Measurements from ENCODE around the gene SMIM10L2A. TPM values are rescaled to one million over a fixed set of nuclear protein-coding genes. Genes with fewer than 3 reads are reported as not detected.

The SMIM10L2A gene
- total RNA-seq, 1 experiment from 2014 or later = not detected

DNA sequence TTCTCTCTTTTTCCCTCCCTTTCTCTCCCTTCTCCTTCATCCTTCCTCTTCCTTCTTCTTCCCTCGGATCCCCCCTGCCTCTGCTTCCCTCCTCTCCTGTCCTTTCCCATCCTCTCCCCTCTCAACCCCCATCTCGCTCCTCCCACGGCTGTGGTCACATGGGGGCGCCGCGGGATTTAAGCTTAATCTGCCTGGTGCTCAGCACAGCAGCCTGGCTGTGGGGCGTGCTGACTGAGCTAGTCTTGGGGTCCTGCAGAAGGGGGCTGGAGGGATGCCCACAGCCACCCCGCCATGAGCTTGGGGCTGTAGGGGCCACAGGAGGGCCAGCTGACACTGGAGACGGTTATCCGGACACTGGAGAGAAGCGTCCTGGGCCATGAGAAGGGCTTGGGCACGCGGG, 10.7 kb downstream of the SMIM10L2A start:
- Histone ChIP-seq H3K36me3 (no peaks in the 10 kb centered on the region), H3K27ac (no peak overlapping the region), H3K4me1 (replicated peaks) (no peaks in the 10 kb centered on the region), H3K4me3 (no peak overlapping the region), H3K9me3 (replicated peaks) (no peaks in the 10 kb centered on the region), H3K27me3 (replicated peaks) (no peaks in the 10 kb centered on the region)
- no peak for DNase-seq (ENCODE audit: low read depth in 1 of 2, low spot score in 2 of 2)

DNA sequence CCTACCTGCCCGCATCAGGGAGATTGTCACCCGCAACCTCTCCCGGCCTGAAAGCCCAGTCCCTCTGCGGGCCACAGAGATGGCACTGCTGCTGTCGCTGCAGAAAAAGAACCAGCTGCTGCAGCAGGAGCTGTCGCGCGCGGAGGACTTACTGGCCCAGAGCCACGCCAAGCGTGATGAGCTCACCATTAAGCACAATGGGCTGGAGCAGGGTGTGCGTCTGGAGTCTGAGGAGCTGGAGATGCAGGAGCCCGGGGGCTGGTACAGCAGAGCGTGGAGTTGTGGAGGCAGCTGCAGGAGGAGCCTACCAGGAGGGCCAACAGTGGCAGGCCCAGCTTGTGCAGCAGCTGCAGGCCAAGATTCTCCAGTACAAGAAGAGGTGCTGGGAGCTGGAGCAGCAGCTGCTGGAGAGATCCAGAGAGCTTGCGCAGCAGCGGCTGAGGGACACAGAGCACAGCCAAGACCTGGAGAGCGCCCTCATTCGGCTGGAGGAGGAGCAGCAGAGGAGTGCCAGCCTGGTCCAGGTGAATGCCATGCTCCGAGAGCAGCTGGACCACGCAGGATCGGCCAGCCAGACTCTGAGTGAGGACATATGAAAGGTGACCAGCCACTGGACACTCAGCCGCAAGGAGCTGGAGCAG, 11.3 kb downstream of the SMIM10L2A start:
- no peaks in the 10 kb centered on the region for H3K9me3 ChIP-seq (replicated peaks)
- no peaks in the 10 kb centered on the region for H3K4me1 ChIP-seq (replicated peaks)
- no peaks in the 10 kb centered on the region for H3K36me3 ChIP-seq
- H3K27ac ChIP-seq = no peak overlapping the region
- no peaks in the 10 kb centered on the region for H3K27me3 ChIP-seq (replicated peaks)
- DNase-seq (ENCODE audit: low read depth in 1 of 2, low spot score in 2 of 2) = no peak
- H3K4me3 ChIP-seq = no peak overlapping the region

DNA sequence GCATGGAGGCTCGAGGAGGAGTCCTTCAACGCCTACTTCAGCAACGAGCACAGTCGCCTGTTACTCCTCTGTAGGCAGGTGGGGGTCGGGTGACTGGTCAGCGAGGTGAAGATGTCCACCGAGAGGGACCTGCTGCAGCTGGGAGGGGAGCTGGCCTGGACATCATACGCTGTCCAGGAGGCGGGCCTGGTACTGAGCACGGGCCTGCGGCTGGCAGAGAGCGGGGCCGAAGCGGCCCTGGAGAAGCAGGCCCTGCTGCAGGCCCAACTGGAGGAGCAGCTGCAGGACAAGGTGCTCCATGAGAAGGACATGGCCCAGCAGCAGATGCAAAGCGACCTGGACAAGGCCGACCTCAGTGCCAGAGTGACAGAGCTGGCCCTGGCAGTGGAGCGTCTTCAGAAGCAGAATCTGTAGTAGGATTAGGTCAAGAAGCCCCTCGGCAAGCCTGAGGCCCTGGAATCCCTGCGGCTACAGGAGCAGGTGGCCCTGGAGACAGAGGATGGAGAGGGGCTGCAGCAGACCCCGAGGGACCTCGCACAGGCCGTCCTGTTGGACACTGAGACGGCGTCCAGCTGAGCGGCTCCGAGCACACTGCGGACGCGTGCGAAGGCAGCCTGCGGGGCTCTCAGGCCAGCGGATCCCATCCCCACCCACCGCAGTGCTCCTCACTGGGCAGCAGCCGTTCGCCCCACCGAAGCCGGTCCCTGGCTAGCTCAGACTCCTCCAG, 11.9 kb downstream of the SMIM10L2A start:
- H3K9me3 ChIP-seq (replicated peaks) = no peaks in the 10 kb centered on the region
- H3K4me1 ChIP-seq (replicated peaks) = no peaks in the 10 kb centered on the region
- H3K36me3 ChIP-seq = no peaks in the 10 kb centered on the region
- H3K4me3 ChIP-seq = no peak overlapping the region
- DNase-seq (ENCODE audit: low read depth in 1 of 2, low spot score in 2 of 2) = no peak
- H3K27me3 ChIP-seq (replicated peaks) = no peaks in the 10 kb centered on the region
- no peak overlapping the region for H3K27ac ChIP-seq

DNA sequence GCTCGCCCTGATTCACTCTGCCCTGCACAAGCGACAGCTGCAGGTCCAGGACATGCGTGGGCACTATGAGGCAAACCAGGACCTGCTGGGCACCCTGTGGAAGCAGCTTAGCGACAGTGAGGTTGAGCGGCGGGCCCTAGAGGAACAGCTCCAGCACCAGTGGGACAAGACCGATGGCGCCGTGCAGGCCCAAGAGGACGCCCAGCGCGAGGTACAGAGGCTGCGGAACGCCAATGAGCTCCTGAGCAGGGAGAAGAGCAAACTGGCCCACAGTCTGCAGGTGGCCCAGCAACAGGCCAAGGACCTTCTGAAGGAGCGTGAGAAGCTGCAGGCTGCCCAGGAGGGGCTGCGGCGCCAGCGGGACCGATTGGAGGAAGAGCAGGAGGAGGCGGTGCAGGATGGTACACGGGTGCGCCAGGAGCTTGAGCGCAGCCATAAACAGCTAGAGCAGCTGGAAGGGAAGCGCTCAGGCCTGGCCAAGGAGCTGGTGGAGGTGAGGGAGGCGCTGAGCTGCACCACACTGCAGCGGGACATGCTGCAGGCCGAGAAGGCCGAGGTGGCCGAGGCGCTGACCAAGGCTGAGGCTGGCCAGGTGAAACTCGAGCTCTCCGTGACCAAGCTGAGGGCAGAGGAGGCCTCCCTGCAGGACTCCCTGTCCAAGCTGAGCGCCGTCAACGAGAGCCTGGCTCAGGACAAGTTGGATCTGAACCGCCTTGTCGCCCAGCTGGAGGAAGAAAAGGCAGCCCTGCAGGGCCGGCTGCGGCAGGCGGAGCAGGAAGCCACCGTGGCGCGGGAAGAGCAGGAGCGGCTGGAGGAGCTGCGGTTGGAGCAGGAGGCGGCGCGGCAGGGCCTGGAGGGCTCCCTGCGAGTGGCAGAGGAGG, 12.8 kb downstream of the SMIM10L2A start:
- no peak for DNase-seq (ENCODE audit: low read depth in 1 of 2, low spot score in 2 of 2)
- H3K9me3 ChIP-seq (replicated peaks) = no peaks in the 10 kb centered on the region
- no peak overlapping the region for H3K4me3 ChIP-seq
- H3K27ac ChIP-seq = no peak overlapping the region
- H3K4me1 ChIP-seq (replicated peaks) = no peaks in the 10 kb centered on the region
- H3K27me3 ChIP-seq (replicated peaks) = no peaks in the 10 kb centered on the region
- H3K36me3 ChIP-seq = no peaks in the 10 kb centered on the region

DNA sequence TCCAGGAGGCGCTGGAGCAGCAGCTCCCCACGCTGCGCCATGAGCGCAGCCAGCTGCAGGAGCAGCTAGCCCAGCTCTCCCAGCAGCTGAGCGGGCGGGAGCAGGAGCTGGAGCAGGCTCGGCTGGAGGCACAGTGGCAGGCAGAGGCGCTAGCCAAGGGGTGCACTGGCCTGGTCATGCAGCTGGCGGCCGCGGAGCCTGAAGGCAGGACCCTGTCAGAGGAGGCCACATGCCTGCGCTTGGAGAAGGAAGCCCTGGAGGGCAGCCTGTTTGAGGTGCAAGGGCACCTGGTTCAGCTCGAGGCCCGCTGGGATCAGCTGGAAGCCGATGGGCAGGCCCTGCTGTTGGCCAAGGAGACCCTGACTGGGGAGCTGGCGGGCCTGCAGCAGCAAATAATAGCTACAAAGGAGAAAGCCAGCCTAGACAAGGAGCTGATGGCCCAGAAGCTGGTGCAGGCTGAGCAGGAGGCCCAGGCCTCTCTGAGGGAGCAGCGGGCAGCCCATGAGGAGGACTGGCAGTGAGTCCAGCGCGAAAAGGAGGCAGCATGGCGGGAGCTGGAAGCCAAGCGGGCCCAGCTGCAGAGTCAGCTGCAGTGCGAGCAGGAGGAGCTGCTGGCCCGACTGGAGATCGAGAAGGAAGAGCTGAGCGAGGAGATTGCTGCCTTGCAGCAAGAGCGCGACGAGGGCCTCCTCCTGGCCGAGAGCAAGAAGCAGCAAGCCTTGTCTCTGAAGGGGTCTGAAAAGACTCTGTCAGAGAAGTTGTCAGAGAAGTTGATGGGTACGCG, 13.6 kb downstream of the SMIM10L2A start:
- Histone ChIP-seq H3K27ac (no peak overlapping the region), H3K27me3 (replicated peaks) (no peaks in the 10 kb centered on the region), H3K4me1 (replicated peaks) (no peaks in the 10 kb centered on the region), H3K36me3 (no peaks in the 10 kb centered on the region), H3K9me3 (replicated peaks) (no peaks in the 10 kb centered on the region), H3K4me3 (no peak overlapping the region)
- no peak for DNase-seq (ENCODE audit: low read depth in 1 of 2, low spot score in 2 of 2)

DNA sequence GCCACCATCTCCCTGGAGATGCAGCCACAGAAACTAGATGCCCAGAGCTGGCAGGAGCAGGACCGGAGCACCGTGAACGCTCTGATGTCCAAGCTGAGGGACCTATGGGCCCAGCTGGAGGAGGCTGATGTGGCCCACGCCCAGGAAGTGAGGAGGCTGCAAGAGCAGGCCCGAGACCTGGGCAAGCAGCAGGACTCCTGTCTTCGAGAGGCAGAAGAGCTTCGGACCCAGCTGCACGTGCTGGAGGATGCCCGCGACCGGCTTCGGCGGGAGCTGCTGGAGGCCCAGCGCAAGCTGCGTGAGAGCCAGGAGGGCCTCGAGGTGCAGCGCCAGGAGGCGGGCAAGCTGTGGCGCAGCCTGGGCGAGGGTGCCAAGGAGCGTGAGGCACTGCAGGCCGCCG, 14.2 kb downstream of the SMIM10L2A start:
- no peak for DNase-seq (ENCODE audit: low read depth in 1 of 2, low spot score in 2 of 2)
- Histone ChIP-seq H3K27me3 (replicated peaks) (no peaks in the 10 kb centered on the region), H3K36me3 (no peaks in the 10 kb centered on the region), H3K27ac (no peak overlapping the region), H3K4me1 (replicated peaks) (no peaks in the 10 kb centered on the region), H3K9me3 (replicated peaks) (no peaks in the 10 kb centered on the region), H3K4me3 (no peak overlapping the region)

DNA sequence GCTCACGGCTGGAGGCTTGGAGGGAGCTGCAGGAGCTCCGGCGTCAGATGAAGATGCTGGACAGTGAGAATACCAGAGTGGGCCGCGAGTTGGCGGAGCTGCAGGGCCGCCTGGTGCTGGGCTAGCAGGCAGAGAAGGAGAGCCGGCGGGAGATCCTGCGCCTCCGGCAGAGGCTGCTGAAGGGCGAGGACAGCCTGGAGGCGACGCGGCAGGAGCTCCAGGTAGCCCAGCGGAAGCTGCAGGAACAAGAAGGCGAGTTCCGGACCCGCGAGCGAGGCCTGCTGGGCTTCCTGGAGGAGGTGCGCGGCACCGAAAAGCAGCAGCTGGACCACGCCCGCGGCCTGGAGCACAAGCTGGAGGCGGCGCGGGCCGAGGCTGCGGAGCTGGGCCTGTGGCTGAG, 14.7 kb downstream of the SMIM10L2A start:
- Histone ChIP-seq H3K27ac (no peak overlapping the region), H3K36me3 (no peaks in the 10 kb centered on the region), H3K4me3 (no peak overlapping the region), H3K9me3 (replicated peaks) (no peaks in the 10 kb centered on the region), H3K4me1 (replicated peaks) (no peaks in the 10 kb centered on the region), H3K27me3 (replicated peaks) (no peaks in the 10 kb centered on the region)
- DNase-seq (ENCODE audit: low read depth in 1 of 2, low spot score in 2 of 2) = no peak

DNA sequence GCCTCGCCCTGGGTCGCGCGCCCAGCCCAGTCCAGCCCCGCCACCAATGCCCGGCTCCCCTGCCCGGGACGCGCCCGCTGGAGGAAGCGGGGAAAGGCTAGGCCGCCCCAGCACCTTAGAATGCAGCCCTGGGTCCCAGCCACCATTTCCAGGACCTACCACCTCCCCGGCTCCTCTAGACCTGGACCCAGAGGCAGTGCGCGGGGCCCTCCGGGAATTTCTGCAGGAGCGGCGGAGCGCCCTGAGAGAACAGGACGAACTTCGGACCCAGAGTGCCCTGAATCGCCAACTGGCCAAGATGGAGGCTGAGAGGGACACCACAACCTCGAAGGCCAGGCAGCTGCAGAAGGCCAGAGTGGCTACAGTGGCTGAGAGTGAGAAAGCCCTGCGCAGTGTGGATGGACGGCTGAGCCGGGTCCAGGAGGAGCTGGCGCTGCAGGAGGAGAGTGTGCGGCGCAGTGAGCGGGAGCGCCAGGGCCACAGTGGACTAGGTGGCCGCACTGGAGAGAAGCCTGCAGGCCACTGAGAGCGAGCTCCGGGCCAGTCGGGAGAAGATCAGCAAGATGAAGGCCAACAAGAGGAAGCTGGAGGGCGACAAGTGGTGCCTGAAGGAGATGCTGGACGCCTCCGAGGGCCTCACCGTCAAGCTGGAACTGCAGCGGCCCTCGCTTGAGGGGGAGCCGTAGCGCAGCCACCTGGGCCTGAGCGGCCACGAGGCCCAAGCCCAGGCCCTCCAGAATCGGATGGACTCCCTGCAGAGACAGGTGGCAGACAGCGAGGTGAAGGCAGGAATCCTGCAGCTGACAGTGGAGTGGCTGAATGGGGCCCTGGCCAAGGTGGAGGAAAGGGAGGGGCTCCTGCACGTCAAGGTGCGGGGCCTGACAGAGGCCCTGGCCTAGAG, 15.5 kb downstream of the SMIM10L2A start:
- DNase-seq (ENCODE audit: low read depth in 1 of 2, low spot score in 2 of 2) = no peak
- Histone ChIP-seq H3K4me1 (replicated peaks) (no peaks in the 10 kb centered on the region), H3K4me3 (no peak overlapping the region), H3K27me3 (replicated peaks) (no peaks in the 10 kb centered on the region), H3K9me3 (replicated peaks) (no peaks in the 10 kb centered on the region), H3K27ac (no peak overlapping the region), H3K36me3 (no peaks in the 10 kb centered on the region)

DNA sequence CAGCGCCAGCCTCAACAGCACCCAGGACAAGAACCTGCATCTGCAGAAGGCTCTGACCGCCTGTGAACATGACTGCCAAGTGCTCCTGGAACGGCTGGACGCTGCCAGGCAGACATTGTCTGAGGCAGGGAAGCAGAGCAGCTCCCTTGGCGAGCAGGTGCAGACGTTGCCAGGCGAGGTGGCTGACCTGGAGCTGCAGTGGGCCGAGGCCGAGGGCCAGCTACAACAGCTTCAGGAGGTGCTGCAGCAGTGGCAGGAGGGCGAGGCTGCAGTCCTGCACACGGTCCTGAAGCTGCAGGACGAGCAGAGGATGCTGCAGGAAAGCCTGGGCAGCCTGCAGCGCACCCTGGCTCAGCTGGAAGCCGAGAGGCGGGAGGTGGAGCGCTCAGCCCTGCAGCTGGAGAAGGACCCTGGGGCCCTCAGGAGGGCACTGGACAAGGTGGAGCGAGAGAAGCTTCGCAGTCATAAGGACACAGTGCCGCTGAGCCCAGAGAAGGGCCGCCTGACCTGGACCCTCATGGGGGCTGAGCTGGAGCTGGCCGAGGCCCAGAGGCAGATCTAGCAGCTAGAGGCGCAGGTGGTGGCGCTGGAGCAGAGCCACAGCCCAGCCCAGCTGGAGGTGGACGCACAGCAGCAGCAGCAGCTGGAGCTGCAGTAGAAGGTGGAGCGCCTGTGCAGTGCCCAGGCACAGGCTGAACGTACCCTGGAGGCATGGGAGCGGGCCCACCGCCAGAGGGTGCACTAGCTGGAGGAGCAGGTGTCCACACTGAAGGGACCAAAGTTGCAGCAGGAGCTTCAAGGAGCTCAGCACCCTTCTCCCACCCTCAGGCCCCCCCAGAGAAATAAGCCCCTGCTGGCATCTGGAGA, 16.4 kb downstream of the SMIM10L2A start:
- no peak overlapping the region for H3K27ac ChIP-seq
- DNase-seq (ENCODE audit: low read depth in 1 of 2, low spot score in 2 of 2) = no peak
- no peaks in the 10 kb centered on the region for H3K4me1 ChIP-seq (replicated peaks)

DNA sequence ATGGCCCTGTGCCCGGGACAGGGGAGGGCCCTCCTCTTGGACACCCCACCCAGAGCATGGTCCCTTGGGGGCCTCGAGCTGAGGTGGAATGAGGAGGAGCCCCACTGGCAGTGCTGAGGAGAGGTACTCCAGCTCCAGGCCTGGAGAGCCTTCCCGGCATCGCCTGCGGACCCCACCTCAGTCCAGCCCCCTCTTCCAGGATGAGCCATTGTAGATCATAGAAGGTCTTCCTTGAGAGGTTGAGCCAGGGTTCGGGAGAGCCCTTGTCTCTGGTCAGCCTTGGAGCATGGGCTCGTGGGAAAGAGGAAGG, 16.9 kb downstream of the SMIM10L2A start:
- no peaks in the 10 kb centered on the region for H3K9me3 ChIP-seq (replicated peaks)
- no peaks in the 10 kb centered on the region for H3K36me3 ChIP-seq
- no peaks in the 10 kb centered on the region for H3K27me3 ChIP-seq (replicated peaks)
- DNase-seq (ENCODE audit: low read depth in 1 of 2, low spot score in 2 of 2) = no peak
- H3K27ac ChIP-seq = no peak overlapping the region
- no peaks in the 10 kb centered on the region for H3K4me1 ChIP-seq (replicated peaks)
- no peak overlapping the region for H3K4me3 ChIP-seq

More for the DNA sequence above, 16.4 kb downstream of the SMIM10L2A start:
- no peak overlapping the region for H3K4me3 ChIP-seq
- H3K27me3 ChIP-seq (replicated peaks) = no peaks in the 10 kb centered on the region
- no peaks in the 10 kb centered on the region for H3K9me3 ChIP-seq (replicated peaks)
- H3K36me3 ChIP-seq = no peaks in the 10 kb centered on the region

DNA sequence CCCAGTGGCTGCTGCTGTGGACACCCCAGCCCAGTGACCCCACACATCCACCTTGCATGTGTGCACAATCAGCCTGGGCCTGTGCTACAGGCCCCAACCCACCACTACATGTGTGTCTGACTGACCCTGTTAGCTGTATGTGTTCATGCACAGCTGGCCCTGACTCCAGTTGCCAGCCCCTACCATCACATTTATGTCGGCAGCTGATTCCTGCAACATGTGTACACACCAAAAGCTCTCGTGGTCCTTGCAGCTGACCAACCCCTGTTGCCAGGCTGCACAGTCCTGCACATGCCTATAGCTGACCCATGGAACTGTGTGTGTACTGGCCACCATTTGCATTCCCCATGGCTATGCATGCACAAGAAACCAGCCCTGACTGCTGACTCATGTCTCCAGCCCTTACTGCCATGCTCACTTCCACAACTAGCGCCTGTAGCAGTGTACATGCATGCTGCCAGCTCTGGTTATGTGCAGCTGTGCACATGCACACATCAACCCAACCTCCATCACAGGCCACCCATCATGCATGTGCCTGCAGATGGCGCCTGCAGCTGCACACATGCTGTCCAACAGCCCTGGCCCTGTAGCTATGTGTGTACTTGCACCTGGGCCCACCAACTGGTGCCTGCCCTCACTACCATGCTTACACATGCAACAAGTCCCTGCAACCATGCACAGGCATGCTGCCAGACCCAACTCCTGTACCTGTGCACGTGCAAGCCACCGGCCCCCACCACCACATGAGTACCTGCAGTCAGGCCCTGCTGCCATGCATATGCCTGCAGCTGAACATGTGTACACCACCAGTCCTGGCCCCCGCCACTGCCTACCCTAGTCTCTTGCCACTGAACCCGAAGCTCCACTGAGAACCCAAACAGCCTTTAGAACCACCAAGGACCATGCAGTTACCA, 28.1 kb downstream of the SMIM10L2A start:
- H3K36me3 ChIP-seq = no peaks in the 10 kb centered on the region
- DNase-seq (ENCODE audit: low read depth in 1 of 2, low spot score in 2 of 2) = no peak
- H3K27ac ChIP-seq = no peak overlapping the region
- no peaks in the 10 kb centered on the region for H3K4me1 ChIP-seq (replicated peaks)
- no peaks in the 10 kb centered on the region for H3K27me3 ChIP-seq (replicated peaks)
- H3K9me3 ChIP-seq (replicated peaks) = no peaks in the 10 kb centered on the region
- no peak overlapping the region for H3K4me3 ChIP-seq

Data from SJSA1 (cell line).